C1 segment of cervical spinal cord (tissue), 14 donors: ENCODE measurements around the gene SCAF4.
A peak's percentile ranks its signal among the peaks of the same experiment; 100 is the strongest.

Experiments
- DNase-seq, 14 donors: peaks; one replicate each; lab custom pipeline; 2025; lab: John Stamatoyannopoulos, UW

The SCAF4 gene

DNA sequence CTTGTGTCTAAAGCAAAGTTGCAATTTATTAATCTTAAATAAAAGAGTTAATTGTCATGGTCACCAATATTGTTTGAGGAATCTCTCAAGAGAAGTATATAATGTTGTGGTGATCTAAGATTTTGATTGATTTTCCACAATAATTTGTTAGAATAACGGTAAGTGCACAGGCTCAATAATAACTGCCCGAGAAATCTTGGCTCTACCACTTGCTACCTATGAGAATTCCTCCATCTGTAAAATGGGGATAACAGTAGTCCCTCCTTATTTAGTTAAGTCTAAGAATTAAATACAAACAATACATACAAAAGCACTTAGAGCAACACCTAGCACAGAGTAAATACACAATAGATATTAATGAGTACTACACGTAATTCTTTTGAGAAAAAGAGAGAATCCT, 18.8 kb downstream of the SCAF4 start:
- no peak for DNase-seq

DNA sequence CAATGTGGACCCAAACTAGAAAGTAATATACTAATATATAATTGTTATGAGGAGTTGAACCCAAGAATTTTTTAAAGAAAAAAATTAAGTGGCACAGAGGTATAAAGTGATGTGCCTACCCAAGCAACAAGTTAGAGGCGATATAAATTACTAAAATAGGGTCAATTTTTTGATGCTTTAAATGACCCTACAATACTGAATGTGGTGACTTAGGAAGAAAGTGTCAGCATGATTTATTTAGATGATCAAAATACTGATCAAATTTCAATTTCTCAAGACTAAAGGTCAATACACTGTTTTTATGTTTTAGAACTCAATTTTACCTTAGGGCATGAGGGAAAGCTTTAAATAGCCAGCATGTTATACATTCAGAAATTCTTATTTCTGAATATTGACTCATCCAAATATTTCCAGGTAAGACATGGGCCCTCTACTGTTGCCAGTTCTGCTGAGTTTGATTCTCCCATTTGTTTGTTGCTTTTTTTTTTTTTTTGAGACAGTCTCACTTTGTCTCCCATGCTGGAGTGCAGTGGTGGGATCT, 20.1 kb downstream of the SCAF4 start:
- no peak for DNase-seq

DNA sequence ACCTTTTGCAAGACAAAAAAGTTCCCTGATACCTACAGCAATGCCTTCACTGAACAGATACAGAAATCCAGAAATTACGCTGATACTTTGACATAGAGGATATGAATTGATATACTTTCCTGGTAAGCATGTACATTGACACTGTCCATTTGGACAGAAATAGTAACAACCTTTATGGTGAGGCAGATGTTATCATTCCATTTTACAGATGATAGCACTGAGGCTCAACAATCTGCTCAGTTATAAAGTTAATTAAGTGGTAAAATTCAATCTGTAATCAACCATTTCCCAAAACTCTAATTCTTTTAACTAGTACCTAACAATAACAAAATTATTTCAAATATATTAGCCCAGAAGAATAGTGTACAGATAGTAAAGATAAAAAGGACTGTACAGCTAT, 20.6 kb downstream of the SCAF4 start:
- no peak for DNase-seq

DNA sequence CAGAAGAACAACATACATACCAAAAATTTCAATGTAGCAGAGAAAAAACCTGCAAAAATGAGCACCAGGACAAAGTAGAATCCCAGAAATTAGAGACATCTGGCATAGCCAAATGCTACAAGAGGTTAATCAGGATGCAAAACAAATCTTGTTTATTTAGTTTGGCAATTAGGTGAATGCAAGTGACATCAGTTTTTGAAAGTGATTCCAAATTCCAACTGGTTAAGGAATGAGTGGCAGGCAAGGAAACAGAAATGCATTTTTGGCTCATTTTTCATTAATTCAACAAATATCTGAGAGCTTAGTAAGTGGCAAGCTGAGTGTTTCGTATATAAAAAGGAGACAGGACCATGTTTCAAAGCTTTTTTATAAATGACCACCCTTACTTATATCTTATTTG, 21.3 kb downstream of the SCAF4 start:
- no peak for DNase-seq

DNA sequence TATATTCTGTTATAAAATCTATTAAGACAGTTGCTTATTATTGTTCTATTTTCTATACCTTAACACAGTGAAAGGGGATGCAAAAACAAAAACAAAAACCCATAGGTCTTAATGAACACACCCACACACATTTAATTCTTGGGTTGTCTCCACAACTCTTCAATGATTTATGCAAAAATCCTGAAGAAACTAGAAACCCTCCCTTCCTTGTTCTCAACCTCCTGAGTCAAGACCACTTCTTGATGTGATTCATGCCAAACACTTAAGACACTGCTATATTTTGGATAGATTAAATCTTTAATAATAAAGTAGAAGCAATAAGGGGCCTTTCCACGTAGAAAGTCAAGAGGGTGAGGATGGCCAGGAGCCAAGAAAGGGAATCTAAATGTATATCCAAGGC, 23.4 kb downstream of the SCAF4 start:
- DNase-seq, result no peak

DNA sequence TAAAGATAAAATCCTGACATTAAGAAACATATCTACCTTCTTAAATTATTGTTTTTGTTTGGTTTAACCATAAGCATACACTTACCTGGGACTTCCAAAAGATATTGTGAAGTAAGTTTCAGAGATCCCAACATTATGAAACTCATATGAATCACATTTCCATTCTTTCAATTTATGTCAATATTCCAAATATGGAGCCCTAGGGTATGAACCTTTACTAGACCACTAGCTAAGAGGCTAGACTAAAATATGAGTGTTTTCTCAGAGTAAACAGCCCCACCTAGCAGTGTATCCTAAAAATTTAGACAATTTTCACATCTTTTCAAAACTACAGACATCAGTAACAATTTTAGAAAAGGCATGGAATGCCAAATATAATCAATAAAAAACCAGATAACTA, 24.4 kb downstream of the SCAF4 start:
- DNase-seq, result no peak

DNA sequence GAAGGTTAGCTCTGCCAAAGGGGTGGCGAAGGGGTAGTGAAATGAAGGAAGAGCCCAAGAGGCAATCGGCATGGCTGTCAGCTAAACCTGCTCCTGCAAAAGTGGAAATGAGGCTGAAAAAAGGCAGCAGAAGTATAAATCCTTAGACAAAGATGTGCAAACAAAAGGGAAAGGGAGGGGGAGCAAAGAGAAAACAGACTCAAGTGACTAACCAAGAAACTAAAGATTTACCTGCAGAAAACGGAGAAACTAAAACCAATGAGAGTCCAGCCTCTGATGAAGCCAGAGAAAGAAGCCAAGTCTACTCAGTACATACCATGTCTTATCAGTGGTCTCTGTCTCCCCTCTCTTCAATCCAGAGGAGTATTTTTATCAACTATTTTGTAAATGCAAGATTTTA, 25.4 kb downstream of the SCAF4 start:
- DNase-seq, result no peak

DNA sequence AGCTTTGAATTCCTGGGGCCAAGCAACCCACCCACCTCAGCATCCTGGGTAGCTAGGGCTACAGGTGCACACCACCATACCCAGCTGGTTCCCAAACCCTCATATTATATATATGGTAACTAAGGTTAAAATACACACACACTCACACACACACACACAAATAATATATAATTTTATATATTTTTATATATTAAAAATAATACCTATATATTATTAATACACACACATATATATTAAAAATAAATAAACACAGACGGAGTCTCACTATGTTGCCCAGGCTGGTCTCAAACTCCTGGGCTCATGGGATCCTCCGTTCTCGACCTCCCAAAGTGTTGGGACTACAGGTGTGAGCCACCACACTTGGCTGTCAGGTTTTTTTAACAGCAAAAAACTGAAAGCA, 31.9 kb downstream of the SCAF4 start:
- no peak for DNase-seq

DNA sequence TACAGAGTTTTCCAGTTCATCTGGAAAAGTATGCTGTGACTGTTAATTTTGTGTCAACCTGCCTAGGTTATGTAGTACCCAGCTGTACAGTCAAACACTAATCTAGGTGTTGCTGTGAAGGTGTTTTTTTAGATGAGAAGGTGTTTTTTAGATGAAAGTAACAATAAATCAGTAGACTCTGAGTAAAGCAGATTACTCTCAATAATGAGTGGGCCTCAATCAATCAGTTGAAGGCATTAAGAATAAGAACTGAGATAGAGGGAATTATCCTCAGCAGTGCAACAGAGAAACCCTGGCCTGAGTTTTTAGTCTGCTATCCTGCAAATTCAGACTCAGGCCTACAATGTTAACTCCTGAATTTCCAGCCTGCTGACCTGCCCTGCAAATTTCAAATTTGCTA, 33.5 kb downstream of the SCAF4 start:
- no peak for DNase-seq

DNA sequence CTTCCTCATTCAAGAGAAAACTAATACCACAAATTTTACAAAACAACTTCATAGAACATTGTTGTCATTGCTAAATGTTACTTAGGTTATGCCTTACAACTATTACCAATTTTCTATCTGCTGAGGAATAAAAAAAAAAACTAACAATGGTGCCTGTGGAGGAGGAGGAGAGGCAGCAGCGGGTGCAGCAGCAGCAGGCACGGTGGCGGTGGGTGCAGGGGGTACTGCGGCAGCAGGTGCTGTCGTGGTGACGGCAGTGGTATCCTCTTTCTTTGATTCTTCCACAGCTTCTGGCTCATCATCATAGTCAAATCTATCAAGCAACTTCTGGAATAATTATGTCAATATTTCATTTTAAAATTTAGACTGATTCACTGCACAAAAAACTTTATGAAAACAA, 35.5 kb downstream of the SCAF4 start:
- DNase-seq, result no peak

DNA sequence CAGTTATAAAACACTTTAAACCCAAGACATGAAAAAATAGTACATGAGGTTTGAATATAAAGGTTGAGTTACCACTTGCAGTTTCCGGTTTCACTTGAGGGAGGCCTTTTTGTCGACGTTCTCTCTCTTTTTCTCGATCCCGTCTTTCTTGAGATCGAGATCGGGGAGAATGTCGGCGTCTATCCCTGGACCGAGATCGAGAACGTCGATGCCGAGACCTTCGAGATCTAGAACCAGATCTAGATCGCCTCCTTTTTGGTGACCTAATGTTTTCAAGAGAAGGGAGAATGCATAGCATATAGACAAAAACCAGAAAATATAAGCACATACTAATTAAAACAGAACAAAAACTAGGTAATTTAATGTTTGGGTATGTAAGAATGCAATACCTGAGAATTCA, 38.7 kb downstream of the SCAF4 start:
- no peak for DNase-seq

DNA sequence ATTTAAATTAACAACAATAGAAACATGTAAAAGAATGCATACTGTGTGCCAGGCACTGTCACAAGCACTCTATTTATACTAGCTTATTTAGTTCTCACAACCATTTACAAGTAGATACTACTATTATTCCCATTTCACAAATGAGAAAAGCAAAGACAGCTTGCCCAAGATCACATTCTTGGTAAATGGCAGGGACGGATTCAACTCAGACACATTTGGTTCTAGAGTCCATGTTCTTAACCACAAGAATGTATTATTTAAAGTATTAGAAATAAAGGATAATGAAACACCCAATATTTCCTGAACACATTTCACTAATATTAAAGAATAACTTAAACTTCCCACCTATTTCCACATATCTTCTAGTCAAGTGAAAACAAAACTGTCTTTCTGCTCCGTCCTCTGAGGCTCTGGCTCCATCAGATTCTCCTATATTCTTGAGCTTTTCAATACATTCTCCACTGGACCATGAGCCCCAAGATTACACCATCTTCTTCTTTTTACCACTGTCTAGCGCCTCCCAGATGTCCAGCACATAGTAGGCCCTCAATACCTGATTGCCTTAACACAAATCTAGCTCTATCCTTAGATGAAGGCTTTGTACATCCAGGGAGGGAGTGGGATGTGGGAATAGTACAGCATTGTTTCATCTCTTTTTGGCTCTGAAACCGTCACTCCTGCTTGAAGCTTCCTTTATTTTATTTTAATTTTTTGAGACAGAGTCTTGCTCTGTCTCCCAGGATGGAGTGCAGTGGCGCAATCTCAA, 43.1 kb downstream of the SCAF4 start:
- no peak for DNase-seq

DNA sequence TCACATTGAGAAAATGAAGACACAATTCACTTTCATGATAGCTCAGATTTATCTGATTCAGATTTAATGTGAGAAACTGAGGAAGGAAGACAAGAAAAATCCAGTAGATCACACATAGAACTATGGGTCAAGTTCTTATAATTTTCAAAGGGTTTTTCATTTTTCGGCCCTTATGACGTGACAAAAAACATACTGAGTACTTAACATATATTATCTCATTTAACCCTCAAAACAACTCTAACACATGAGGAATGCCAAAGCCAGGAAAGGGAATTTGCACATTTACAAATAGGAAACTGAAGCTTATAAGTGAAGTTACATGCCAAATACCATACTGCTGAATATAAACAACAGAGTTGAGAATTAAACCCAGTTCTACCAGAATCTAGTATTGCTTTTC, 44.8 kb downstream of the SCAF4 start:
- DNase-seq, result no peak

DNA sequence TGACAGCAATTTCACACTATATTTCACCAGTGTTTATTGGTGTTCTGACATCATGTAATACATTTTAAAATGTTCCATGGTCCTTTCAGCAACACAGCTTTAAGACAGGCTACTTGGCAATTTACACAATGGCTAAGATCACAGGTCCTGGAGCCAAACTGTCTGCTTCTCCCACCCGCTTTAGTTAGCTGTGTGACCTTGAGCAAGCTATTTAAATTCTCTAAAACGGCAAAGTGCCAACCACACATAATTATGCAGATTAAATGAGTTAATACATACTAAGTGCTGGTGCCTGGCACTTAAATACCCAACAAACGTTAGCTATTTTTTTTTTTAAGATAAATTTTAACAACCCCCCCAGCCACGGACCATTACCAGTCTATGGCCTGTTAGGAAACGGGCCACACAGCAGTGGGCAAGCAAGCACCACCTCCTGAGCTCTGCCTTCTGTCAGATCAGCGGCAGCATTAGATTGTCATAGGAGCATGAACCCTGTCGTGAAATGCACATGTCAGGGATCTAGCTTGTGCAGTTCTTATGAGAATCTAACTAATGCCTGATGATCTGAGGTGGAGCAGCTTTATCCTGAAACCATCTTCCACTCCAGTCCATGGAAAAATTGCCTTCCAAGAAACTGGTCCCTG, 45.5 kb downstream of the SCAF4 start:
- DNase-seq, result peak in 1 of 14 donors; percentile 63

DNA sequence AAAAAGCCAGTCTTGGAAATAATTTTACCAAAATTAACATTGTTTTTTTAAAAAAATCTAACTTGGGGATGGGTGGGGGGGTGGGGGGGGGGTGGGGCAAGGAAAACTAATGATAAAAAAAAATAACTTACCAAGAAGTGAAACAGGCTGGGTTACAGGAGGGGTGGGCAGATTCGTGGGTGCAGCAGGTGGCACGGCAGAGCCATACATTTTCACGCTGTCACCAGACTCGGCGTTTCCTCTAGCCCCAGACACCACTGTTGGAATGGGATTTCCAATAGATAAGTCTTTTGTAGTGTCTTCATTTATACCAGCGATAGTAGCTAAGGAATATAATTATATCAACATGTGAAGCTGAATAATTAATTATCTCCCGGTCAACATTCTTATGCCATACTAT, 47.0 kb downstream of the SCAF4 start:
- DNase-seq, result no peak

DNA sequence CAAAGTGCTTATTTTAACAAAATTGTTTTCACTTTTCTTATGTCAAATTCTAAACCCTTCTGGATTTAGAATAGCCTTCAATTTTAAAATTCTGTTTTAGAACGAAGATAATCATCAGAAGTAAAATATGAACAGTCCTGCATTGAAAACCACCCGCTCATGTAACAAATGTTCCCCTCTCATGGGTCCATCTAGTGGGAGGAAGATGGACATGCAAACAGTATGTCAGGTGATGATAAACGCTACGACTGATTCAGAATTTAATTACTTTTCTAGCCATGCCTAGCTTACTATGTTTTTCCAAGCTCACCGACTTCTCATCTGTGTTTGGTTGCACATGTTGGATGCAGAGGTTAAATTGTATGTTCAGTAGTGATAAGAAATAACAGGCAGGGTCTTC, 48.9 kb downstream of the SCAF4 start:
- DNase-seq, result no peak

DNA sequence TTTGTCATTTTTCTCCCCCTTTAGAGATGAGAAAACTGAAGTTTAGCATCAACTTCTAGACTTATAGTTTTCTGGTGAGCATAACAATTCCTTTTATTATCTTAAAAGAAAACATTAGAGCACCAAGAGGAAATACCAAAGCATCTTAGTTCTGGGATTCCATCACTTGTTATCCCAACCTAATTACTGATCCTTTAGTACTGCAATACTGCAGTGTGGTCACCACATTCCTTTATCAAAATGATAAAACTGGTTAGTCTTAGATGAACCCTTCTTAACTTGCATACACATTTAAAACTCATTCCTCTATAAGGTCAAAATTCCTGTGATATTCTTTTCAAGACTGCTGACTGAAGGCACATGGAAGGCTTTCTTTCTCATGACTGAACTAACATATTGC, 49.3 kb downstream of the SCAF4 start:
- no peak for DNase-seq

DNA sequence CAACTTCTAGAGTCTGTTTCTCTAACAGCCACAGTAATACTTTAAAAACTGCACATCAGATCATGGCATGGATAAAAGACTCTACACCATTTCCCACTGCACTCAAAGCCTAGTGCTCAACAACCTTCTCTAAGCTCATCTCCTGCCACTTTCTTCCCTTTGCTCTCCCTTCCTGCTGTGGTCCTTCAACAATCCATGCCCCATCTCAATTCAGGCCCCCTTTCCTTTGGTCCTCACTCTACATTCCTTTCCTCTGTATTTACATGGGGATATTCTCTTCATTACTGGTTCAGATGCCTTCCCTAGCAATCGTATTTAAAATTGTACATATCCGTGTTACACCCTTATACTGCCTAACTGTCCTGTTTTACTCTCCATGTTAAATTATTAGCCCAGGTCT, 53.4 kb downstream of the SCAF4 start:
- DNase-seq, result no peak

DNA sequence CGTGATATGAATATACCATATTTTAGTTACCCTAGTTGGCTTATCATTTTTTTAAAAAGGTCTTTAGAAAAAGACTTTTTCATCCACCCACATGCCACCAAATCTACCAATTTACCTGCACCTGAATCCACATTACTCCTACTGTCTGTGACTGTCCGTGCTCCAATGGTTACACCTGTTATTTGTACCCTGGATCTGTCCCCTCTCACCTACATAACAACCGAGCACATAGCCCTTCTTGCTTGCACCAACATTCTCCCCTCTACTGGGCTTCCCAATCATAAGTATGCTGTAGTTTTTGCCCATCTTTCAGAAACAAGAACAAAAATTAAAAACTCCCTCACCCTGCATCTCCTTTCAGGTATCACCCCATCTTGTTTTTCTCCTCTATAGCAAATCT, 54.9 kb downstream of the SCAF4 start:
- DNase-seq, result no peak

DNA sequence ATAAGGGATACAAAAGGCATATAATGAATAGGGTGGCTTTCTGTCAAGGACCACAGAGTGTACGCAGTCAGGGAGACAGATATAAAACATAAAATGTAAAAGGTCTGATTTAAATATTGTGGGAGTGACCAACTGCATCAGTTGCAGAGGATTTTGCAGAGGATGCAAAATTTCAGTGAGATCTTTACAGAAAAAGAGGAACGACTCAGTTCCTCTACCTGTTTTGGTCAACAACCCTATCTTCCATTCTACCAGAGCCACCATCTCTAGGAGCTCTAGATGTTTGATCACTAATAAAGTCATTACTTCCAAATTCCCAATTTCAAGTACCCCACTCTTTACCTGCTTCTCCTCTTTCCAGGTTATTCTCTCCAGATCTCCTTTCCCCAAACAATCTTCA, 56.0 kb downstream of the SCAF4 start:
- no peak for DNase-seq

DNA sequence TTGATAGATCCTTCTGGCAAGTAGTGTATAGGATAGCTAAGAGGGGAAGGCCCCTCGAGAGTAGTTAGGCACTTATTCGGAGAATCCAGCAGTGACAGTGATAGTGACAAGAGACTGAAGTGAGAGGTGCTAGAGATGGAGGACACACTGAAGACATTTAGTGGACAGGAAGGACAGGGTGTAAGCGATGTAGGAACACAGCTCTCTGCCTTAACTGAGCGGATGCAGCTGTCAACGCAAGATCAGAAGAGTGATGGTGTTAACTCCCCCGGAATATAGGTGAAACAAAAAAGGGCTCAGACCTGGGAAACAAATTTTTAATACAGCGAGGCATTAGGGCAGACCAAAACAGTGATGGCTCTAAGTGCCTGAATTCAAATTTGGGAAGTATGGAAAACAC, 56.6 kb downstream of the SCAF4 start:
- DNase-seq, result no peak

DNA sequence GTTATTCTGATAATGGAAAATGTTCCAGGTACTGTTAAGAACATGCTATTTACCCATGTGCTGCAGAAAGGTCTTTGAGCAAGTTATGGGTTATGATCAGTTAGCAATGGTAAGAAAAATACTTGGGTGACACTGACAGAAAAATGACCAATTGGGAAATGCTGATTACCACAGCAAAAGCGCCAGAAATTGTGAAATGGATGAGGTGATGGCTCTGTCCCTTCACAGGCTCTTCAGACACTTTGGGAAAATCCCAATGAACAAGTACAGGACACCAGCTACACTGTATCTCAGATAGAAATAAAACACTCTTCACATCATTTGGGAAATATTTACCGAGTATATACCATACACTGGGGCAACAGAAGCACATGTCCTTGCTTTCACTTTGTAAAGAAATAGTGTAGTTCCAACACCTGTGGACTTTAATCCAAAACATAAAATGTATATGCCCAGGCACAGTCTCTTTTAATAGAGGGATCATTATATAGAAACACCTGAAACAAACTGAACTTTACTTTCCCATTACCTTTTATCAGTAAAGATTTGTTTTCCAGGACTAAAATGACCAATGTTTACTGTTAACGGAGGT, 58.5 kb downstream of the SCAF4 start:
- no peak for DNase-seq

DNA sequence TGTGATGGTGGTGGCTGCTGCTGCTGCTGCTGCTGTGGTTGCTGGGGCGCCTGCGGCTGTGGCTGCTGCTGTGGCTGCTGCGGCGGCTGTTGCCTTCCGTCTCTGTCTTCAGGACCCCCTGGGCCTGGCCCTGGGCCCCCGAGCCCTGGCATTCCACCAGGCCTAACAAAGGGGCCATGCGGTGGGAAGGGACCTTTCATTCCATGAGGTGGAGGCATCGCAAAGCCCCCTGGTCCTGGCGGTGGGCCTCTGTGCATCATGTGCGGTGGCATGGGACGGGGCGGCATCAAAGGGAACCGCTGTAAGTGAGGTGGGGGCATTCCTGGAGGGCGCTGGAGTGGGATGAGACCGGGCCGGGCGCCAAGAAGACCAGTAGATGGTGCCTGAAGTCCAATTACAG, 60.0 kb downstream of the SCAF4 start:
- no peak for DNase-seq
